Right renal cortex interstitium (tissue), 3 donors: ENCODE results near the gene ZFPM1. TPM values are rescaled to one million over a fixed set of nuclear protein-coding genes. Genes with fewer than 3 reads are reported as not detected.

Experiments used
- DNase-seq, 3 donors: peaks; one replicate each; pipeline ENCODE4 v3.0.0-alpha.2; 2013; ENCODE audit warnings: low read depth in 3 of 3, low spot score in 2 of 3
- polyA plus RNA-seq, 3 donors: library from polyadenylated mRNA; unstranded; fragments of 120-200 nt; gene quantifications; one replicate each; pipeline ENCODE4 v1.2.1, GENCODE V29; 2013; ENCODE audit not compliant: insufficient read length in 3 of 3

Gene ZFPM1
- polyA plus RNA-seq, 3 donors = 1.6 to 2.2 (median 1.8) TPM

DNA sequence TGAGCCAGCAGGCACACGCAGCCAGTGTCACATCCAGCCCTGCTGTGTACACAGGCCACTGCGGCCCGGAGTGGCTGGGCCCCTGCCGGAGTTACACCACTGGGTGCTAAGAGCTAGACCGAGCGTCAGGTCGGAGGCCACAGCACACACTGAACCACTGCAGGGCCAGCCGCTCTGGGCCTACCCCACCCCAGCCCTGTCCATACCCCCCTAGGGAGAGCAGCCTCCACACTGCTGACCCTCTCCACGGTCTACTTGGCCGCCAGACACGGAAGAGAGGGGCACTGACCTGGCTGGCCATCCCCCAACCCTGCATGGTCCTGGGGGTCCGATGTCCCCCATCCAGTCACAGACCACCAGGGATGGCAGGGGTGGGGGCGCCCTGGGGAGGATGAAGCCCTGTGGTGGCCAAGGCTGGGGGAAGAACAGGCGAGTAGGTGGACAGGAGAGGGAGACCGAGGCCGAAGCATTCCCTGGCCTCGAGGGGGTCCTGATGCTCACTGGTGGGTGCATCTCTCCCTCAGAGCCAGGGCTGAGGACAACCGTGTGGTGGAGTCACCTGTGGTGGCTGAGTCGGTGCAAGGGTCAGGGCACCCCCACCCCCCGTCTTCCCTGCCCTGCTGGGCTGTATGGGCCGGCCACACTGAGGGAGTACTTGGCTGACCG is 82.2 kb downstream of the ZFPM1 start:
- no peak for DNase-seq

DNA sequence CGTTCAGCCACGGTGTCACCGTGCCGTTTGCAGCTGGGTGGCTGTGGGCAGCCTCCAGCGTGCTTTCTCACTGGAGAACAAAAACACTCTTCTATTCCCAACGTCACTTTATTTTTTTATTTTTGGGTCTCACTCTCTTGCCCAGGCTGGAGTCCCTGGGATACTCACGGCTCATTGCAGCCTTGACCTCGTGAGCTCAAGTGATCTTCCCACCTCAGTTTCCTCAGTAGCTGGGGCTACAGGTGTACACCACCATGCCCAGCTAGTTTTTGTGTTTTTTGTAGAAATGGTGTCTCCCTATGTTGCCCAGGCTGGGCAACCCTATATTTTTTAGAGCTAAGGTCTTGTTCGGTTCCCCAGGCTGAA is 82.8 kb downstream of the ZFPM1 start:
- no peak for DNase-seq

DNA sequence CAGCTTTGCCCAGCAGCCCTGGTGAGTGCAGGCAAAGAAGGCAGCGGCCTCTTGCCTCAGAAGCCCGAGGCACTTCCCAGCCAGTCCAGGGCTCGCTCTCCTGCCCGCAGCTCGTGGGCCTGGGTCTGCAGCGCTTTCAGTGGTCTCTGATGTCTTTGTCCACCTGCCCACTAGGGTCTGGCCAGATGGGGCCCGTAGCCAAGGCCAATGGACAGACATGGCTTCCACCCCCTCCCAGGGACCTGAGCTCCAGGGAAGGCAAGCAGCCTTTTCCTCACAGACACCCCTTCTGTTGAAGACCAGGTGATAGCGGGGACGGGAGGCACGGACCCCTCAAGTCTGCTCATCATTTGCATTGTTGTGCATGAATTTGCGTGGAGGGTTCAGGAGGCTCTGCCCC is 83.4 kb downstream of the ZFPM1 start:
- DNase-seq = no peak

DNA sequence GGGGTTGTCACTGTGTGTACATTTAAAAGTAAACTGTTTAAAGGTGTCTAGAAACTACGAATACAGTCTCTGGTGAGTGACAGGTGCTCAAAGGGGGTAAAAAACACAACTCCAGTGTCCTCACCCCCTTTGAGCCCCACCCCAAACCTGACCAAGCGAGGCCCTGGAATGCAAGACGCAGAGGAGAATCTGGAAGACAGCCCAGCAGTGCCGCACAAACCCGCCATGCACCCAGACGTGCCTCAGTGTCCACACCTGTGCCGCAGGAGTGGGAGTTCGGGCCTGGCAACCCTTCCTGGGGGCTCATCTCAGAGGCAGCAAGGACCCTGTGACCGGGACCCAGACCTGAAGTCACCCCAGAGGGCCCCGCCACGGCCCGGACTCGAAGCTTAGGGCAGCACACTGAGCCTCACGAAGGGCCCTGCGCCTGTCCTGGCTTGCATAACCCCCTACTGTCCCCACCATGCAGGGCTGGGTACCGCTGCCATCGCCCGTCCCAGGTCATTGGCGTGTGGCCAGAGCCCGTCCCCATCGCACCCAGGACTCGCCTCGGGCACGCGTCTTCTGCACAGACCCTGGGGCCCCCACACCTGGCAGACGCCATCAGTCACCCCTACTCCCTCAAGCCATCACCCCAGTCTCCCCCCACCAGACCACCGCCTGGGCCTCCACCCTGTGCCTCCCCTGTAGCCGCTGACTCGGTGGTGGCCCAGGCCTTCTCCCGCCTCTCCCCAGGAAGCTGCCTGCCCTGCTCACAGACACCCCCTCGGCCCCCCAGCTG is 84.1 kb downstream of the ZFPM1 start:
- DNase-seq = no peak

DNA sequence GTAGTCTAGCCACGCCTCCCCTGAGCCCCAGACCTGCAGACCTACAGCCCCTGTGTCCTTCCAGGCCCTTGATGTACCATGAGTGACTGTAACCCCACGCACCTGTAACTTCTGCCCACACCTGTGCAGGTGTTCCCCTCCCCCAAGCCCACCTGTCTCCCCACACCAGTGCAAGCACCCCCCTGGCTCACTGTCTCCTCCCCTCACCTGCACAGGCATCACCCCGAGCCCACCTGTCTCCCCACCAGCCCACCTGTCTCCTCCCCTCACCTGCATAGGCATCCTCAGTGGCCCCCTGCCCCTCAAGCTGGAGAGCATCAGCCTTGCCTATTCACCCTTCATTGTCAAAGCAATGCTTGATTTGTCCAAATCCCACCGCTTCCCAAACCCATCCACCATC is 84.8 kb downstream of the ZFPM1 start:
- no peak for DNase-seq

DNA sequence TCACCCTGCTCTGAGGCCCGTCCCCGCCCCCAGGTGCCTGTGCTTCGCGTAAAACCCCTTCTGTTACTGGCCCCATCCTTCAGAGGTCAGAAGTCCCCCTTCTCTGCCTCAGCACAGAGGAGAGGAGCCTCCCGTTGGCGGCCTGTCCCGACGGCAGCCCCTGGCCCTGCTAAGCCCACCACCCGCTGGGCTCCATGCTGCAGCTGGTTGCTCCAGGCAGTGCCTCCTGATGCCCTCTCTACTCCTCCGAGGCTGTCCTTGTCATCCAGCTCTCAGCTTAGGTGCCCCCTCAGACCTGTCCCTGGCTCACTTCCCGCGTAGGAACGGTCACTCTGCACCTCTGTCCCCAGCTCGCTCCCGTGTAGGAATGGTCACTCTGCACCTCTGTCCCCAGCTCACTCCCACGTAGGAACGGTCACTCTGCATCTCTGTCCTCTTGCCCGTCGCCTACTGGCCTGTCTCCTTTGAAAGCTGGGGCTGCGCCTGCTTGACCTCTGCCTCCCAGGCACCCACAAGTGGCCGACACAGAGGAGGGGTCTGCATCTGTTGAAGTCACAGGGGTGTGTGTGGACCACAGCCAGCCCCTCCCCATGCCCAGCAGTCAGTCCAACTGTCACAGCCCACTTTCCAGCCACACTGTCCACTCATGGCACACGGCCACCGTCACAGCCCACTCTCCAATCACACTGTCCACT is 85.4 kb downstream of the ZFPM1 start:
- DNase-seq = no peak

DNA sequence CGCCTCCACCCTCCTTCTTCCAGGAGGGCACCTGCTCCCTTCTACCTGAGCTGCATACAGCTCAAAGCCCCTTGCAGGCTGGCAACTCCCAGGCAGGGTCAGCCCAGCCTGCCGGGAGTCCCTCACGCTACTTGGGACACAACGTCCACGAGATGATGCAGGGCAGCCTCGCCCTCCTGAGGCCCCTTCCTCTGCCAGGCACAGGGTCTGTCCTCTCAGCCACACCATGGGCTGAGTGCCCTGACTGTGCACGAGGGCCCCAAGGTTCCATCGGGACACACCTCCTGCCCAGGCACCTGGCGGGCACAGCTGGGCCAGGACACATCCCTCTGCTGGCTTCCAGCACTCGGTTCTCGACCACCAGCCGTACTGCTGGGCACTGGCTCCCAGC is 86.2 kb downstream of the ZFPM1 start:
- no peak for DNase-seq

DNA sequence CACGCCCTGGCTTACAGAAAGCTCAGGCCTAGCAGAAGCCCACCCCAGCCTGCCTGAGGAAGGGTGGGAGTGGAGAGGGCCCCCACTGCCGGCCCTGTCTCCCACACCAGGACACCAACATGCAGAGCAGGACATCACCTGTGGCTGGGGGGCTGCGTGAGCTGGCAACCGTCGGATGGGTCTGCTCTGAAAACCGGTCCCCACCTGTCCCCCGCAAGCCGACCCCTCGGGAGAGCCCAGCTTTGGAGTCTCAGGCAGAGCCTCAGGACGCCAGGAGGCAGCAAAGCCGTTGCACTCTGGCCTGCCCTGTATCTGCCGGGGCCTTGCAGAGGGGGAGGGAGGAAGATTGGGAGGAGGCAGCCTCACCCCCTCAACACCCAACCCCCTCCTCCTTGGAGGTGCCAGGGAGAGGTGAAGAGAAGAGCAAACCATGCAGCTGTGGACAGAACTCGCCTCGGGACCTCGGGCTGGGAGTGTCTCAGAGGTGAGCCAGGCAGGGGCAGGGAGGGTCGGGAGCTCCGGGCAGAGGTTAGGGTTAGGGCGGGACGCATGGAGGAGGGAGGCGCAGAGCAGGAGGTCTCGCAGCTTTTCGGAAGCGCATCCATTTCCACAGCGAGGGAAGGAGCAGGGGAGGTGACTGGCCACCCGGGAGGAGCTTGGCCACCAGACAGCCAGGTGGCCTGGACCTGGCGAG is 86.7 kb downstream of the ZFPM1 start:
- DNase-seq = no peak

DNA sequence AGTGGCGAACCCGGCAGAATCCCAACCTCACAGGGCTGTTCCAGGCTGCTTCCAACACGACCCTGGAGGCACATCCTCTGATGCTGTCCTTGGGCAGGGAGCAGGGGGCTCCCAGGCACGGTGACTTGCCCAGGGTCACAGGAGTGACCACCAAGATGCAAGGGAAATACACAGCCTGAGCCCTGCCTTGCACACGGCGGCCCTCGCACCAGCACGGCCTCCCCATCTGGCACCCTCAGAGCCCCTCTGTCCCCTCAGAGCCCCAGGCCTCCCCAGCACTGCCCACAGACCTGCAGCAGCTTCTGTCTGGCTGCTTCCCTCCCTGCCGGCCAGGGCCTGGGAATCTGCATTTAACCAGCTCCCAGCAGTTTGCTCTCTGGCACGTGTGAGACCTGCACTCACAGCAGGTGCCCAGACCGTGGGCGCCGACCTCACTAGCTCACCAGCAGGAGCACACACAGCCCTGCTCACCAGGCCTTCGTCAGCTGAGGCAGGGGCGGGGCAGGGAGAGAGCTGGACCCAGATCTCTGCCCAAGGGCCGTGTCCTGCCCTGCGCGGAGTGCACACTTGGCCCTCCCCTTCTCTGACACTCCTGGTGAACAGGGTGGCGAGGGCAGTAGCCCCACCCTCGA is 87.4 kb downstream of the ZFPM1 start:
- DNase-seq = no peak

DNA sequence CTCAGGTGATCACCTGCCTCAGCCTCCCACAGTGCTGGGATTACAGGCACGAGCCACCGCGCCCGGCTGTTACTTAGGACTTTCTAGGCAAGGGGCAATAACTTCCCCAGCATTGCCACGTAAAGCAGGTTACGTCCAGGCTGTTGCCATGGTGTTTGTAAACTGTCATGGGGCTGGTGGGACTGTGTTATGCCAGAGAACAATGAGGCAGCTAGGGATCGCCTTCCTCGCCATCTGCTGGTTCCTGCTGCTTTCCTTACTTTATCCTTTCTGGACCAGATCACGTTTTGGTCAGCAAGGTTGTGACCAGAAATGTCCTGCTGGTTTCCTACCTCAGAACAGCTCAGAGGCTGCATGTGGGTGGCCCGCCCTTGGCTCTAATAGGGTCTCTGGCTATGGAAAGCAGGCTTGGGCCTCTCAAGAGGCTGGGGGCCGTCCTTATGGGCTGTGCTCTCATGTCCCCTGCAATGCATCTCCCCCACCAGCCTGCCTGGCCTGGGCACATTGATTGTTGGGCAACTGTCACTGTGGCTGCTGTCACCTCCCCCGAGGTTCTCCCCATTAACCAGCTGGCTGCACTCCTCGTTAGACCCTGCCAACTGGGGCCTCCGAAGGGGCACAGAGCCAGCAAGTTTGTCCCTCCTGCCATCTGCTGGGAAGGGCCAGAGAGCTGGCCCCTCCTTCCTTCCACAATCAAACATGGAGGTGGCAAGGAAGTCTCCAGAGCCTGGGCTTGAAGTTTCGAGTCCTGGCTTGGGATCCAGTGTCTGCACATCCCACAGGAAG is 88.9 kb downstream of the ZFPM1 start:
- DNase-seq = no peak

DNA sequence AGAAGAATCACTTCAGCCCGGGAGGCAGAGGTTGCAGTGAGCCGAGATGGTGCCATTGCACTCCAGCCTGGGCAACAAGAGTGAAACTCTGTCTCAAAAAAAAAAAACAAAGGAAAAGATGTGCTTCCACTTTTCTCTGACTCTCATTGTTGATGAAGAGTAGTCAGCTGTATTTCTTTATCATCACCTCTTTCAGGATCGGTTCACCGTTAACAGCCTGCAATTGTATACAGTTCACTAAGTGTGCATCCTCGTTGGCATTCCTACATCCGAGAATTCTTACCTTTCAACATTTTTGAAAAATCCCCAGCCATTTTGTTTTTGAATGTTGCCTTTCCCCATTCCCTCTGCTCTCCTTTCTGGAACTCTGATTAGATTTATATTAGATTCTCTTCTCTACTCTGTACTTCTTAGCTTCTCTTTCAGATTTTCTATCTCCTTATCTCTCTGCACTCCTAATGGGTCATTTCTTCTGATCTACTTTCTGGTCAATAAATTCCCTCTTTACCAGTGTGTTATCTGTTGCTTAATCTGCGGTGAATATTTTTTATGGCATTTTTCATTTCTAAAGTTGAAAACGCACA is 90.2 kb downstream of the ZFPM1 start:
- DNase-seq = no peak

DNA sequence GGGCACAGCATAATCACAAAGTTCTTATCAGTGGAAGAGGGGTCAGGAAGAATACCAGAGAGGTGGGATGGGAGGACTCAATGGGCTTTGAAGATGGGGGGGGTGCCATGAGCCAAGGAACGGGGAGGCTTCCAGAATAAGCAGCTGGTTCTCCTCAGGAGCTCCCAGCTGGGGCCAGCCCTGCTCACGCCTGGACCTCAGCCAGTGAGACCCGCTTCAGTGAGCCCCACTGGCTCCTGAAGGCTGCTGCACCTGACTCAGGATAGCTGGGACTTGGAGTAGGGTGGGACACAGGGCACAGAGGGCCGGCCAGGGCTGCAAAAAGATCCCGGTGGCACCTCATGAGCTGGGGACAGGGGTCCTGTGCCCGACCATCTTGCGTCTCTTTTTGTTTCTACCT is 92.7 kb downstream of the ZFPM1 start:
- no peak for DNase-seq

DNA sequence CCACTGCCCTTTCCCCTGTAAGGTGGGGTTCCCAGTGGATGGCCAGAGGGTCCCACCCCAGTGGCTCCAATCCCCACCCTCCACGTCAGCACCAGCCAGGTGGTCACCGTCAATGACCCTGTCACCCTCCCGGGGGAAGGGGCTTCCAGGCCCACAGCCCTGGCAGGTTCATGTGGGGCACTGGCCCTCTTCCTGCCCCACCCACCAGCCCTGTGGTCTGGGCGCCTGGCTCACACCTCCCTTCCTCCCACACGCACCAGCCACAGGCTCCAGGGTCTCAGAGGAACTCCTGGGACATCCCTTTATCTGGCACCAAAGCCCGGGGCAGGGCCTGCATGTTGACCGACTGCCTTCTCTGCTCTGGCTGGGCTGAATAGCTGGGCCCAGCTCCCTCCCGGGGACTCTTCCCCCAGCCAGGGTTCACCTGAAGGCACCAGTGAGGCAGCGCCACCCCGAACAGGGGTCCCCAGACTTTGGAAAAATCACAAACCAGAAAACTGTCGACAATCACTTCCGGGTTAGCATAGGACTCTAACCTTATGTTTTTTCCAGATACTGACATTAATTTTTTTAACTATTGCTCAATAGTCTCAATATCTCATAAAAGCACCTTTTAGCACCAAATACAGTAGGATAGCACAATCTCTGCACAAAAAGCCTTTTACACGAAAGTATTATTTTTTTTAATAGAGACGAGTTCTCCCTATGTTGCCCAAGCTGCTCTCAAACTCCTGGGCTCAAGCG is 95.2 kb downstream of the ZFPM1 start:
- DNase-seq = no peak

DNA sequence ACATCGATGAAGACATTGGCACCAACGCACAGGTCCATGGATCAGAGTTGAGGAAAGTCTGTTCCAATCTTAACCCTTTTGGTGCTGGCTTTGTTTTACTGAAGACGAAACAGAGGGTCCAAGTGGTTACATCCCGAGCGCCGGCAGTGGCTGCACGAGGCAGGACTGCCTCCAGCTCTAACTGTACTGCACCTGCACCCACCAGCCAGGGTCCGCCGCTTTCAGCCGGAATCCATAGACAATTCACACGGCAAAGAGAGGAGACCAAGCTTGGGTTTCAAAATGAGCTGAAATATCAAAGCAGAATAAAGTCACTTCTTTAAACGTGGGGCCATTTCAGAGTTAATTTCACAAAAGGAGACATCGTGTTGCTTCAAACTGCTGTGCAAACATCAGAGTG is 95.9 kb downstream of the ZFPM1 start:
- no peak for DNase-seq

DNA sequence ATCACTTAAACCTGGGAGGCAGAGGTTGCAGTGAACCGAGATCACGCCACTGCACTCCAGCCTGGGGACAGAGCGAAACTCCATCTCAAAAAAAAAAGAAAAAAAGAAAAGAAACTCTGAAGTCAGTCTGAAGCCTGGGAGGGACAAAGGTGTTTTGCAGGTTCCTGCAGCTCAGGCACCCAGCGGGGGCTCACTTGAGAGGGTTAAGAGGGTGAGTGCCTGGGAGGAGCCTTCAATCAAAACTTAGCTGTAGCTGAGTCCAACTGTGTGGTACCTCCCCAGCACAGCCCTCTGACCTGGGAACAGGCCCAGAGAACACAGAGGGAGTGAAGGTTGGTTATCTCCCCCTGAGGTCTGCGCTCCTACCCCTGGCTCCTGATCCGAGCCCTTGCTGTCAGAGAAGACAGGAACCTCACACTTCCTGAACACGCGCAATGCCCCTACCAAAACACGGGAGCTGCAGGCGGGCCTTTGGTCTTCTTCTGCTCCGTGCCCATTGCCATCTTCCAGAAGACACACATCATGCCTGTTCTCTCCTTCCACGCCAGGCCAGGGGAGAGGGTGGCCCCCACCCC is 96.7 kb downstream of the ZFPM1 start:
- no peak for DNase-seq

DNA sequence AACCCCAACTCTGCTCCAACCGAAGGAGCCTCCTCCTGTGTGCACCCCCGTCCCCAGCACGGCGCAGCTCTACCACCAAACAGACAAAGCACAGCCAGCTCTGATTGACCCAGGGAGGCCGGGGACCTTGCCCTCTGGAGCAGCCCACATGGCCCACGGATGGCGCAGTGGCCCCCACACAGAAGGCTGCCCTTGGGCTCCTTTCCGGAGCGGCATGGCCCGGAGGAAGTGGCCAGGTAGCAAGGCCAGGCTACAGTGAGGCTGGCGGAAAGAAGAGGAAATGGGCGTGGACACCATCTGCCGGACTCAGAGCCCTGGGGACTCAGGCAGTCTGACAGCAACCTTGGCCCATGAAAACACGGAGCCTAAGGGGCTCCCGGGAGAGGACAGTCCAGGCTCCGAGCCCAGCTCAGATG is 97.2 kb downstream of the ZFPM1 start:
- no peak for DNase-seq

DNA sequence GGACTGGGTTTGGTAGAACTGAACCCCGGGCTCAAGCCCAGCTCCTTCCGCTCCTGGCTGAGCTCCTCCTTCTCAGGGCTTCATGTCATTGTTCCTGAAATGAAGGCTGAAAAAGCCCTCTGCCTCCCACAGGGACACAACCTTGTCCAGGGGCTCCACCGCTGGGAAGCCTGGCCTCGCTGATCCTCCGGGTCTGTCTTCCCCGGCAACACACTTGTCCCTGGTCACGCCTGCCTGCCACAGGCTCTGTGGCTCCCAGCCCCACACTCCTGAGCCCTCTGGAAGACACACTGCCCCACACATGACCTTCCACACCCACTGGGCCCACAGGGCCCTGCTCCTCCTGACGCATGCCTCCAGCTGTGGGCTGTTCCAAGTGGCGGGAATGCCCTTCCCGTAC is 99.1 kb downstream of the ZFPM1 start:
- no peak for DNase-seq

DNA sequence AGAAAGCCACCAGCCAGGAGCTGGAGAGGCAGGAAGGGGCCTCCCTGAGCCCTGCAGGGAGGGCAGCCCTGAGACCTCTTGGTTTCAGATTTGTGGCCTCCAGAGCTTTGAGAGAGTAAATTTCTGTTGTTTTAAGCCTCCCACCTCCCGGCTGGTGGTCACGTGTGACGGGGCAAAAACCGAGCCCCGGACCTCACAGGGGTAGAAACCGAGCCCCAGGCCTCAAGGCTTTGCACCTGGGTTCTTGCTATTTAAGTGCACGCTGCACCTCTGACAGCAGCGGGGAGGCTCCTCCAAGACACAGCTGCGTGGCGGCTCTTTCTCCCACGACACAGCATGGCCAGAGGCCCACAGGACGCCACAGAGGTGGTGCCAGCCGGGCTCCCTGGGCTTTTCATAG is 99.7 kb downstream of the ZFPM1 start:
- DNase-seq = no peak

DNA sequence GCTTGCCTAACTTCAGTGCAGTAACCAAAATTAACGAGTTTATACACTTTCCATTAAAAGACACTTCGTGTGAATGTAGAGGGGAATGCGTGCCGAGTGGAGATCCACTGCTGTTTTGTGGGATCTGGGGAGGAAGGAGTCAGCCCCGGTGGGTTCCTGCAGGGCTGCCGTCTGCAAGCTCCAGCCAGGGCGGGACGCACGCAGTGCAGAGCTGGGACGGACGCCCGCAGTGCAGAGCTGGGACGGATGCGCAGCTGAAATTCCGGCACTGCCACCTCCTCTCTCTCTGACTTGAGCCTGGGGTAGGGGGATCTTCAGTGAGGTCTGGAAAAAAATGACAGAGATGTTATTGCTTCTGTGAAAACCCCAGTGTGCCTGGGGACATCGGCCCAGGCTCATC is 100.7 kb downstream of the ZFPM1 start:
- no peak for DNase-seq
